Suprapubic skin (tissue), 4 donors: ENCODE results near the gene LDLRAD4. TPM values are rescaled to one million over a fixed set of nuclear protein-coding genes. Genes with fewer than 3 reads are reported as not detected.
A peak's percentile ranks its signal among the peaks of the same experiment; 100 is the strongest.

Source experiments
- DNase-seq, 2 donors: peaks; one replicate each; pipeline ENCODE4 v3.0.0-alpha.2; 2019; ENCODE audit warnings: low spot score in 2 of 2
- H3K27ac ChIP-seq: fragments of 200-600 bp; sonication (generic); one replicate; pipeline ENCODE4 v1.5.1; 2019
- H3K27me3 ChIP-seq: fragments of 200-600 bp; sonication (generic); one replicate; pipeline ENCODE4 v1.5.1; 2019
- H3K36me3 ChIP-seq: fragments of 200-600 bp; sonication (generic); one replicate; pipeline ENCODE4 v1.5.1; 2019
- H3K4me1 ChIP-seq: fragments of 200-600 bp; sonication (generic); one replicate; pipeline ENCODE4 v1.5.1; 2019
- H3K4me3 ChIP-seq: fragments of 200-600 bp; sonication (generic); one replicate; pipeline ENCODE4 v1.5.1; 2019; ENCODE audit warnings: mild to moderate bottlenecking
- H3K9me3 ChIP-seq: fragments of 200-600 bp; sonication (generic); one replicate; pipeline ENCODE4 v1.5.1; 2019
- CTCF ChIP-seq, 2 donors: fragments of 200-600 bp in 1 of 2; fragments of 450-650 bp in 1 of 2; sonication (generic) in 1 of 2; IDR thresholded peaks; one replicate each; pipeline ENCODE4 v1.5.1; 2016 to 2019; ENCODE audit warnings: antibody characterized with exemption in 2 of 2, mild to moderate bottlenecking in 1 of 2, moderate library complexity in 1 of 2
- EP300 ChIP-seq: sonication (generic); formaldehyde crosslinking; IDR thresholded peaks from one replicate; pipeline ENCODE4 v1.6.1; 2017; ENCODE audit warnings: antibody characterized with exemption
- POLR2A ChIP-seq, 2 donors: fragments of 450-650 bp; IDR thresholded peaks; one replicate each; pipeline ENCODE4 v1.6.1; 2017; ENCODE audit warnings: antibody characterized with exemption in 2 of 2, mild to moderate bottlenecking in 2 of 2, moderate library complexity in 2 of 2
- POLR2AphosphoS5 ChIP-seq, 3 donors: sonication (generic); formaldehyde crosslinking; IDR thresholded peaks; one replicate each; pipeline ENCODE4 v1.6.1; 2017; ENCODE audit warnings: antibody characterized with exemption in 3 of 3
- WGBS: methylation state at CpG from one replicate; pipeline ENCODE4 v1.1.5; 2018; 5-methylcytosine and 5-hydroxymethylcytosine counted together
- total RNA-seq, 4 donors: library from RNA; depleted of rRNA; stranded (reverse); fragments of >200 nt; gene quantifications; one replicate each; pipeline ENCODE4 v1.1.0, GENCODE V29; 2016

The LDLRAD4 gene
- total RNA-seq, 4 donors from 2014 or later, result 10.1 to 31.6 (median 15.1) TPM

DNA sequence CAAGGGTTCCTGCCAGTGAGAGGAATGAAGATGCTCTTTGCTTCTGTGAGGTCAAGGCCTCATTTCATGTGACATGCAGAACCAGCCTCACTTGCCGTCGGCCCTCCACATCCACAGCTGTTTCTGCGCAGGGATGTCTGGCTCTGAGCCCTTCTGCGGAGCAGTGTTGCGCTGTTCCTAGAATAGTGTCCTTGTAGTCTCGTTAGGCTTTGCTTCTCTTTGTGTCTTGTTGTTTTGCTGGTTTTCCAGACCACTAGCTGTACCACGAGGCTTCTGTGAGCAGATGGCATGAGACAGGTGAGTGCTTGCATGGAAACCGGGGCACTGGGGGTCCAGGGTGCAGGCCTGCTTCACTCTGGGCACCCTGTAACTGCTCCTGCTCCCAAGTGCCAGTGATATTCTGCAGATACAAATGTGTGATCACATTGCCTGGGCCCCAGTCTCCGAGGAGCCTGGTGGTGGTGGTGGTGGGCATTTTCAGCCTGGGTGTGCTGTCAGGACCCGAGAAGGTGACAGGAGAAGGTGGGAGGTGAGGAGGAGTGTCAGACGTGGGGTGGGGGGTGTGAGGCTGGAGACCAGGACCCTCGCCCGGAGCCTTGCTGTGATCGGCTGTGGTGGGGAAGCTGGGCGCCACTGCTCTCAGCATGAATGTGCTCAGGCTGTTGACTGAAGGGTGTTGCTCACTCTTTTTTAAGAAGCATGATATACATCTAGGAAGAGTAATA is 34.3 kb downstream of the LDLRAD4 start:
- Histone ChIP-seq H3K27me3 (no peaks in the 10 kb centered on the region), H3K27ac (no peak overlapping the region), H3K4me1 (peaks cover 10% of the 10 kb centered on the region), H3K9me3 (no peaks in the 10 kb centered on the region), H3K4me3 (no peak overlapping the region), H3K36me3 (no peaks in the 10 kb centered on the region)
- WGBS, result 85% methylated on average over 14 of the region's 15 CpGs
- no peak for TF ChIP-seq POLR2AphosphoS5 (IDR thresholded peaks at IDR 0.05)
- no peak for TF ChIP-seq EP300
- no peak for TF ChIP-seq POLR2A (IDR thresholded peaks at IDR 0.05)
- TF ChIP-seq CTCF (IDR thresholded peaks at IDR 0.05), result no peak
- DNase-seq, result peak; percentile 49 to 56

- TF ChIP-seq POLR2A (IDR thresholded peaks at IDR 0.05), result no peak
- no peak for TF ChIP-seq EP300
- TF ChIP-seq POLR2AphosphoS5 (IDR thresholded peaks at IDR 0.05), result no peak
- TF ChIP-seq CTCF (IDR thresholded peaks at IDR 0.05), result no peak
- Histone ChIP-seq H3K36me3 (no peaks in the 10 kb centered on the region), H3K4me1 (peaks cover 10% of the 10 kb centered on the region), H3K27me3 (no peaks in the 10 kb centered on the region), H3K9me3 (no peaks in the 10 kb centered on the region), H3K4me3 (no peak overlapping the region), H3K27ac (no peak overlapping the region)
- DNase-seq, result peak in 1 of 2 donors; percentile 59
- 85% methylated on average over 24 of the region's 26 CpGs for WGBS
These were observed 35.5 kb downstream of the LDLRAD4 start for GRCh38 chr18:13253786-13254688.

DNA sequence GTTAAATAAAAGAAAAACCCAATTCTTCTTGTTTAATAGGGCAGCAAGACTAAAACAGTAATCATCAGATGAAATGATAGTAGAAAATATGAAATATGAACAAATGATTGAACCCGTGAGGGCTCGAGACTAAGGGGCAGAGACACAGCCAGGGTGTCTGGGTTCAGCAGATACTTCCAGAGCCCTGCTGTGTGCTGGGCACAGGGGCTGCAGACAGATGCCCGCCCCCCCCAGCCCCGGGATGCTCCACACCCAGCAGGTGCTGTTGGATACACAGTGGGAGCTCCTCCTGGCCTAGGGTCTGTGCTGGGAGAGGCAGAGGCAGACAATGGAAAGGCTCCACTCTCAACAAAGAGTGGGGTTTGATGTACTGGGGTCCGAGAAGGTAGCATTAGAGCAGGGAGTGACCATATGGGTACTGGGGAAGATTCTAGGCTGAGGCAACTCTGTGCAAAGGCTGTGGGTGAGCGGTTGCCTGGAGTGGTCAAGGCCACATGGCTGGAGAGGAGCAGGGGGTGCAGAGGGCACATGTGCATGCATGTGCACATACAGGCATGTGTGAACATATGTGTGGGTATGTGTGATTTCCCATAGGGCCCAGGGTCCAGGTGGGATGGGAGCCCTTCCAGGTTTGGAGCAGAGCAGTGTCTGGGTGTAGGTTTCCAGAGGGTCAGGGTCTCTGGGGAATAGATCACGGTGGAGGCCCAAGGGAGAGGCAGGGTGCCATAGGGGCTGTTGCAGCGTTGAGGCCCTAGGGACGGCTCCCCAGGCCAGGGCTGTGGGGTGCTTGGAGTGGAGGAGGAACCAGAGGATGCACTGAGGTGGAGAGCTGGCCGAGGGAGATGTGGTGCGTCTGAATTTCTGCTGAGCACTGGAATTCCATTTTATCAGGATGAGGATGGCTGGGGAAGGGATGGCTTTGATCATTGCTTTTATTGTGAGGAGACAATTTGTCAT is 36.7 kb downstream of the LDLRAD4 start:
- peak in 1 of 2 donors; percentile 61 for DNase-seq
- WGBS, result 89% methylated on average over 11 of the region's 11 CpGs

More for the DNA sequence above, 36.7 kb downstream of the LDLRAD4 start:
- Histone ChIP-seq H3K4me3 (no peak overlapping the region), H3K27me3 (no peaks in the 10 kb centered on the region), H3K9me3 (no peaks in the 10 kb centered on the region), H3K4me1 (peaks cover 20% of the 10 kb centered on the region), H3K36me3 (no peaks in the 10 kb centered on the region), H3K27ac (no peak overlapping the region)
- TF ChIP-seq POLR2AphosphoS5 (IDR thresholded peaks at IDR 0.05) (no peak), CTCF (IDR thresholded peaks at IDR 0.05) (no peak)
